H1 (cell line): Measurements from ENCODE around the gene GNAL. TPM values are rescaled to one million over a fixed set of nuclear protein-coding genes. Genes with fewer than 3 reads are reported as not detected.
A peak's percentile ranks its signal among the peaks of the same experiment; 100 is the strongest.

Experiments
- CTCF ChIA-PET: fragments of 300-600 bp; sonication (Branson Sonifier 250); formaldehyde crosslinking; loops from one replicate; lab custom pipeline; 2021; ENCODE audit not compliant: partially characterized antibody; lab: Charles Lee
- POLR2A ChIA-PET: fragments of 300-600 bp; sonication (Branson Sonifier 250); formaldehyde crosslinking; loops from one replicate; lab custom pipeline; 2021; ENCODE audit warnings: inconsistent platforms; ENCODE audit not compliant: partially characterized antibody; lab: Charles Lee
- DNase-seq, 2 experiments: peaks; one replicate each; pipeline versions ENCODE4 v3.0.0 to v3.0.0-alpha.2; 2010 to 2022; ENCODE audit warnings: low spot score in 2 of 2, low read depth in 1 of 2, mixed read lengths in 1 of 2
- FAIRE-seq: peaks from 2 replicates; lab custom pipeline; 2011; peaks lifted over from hg19 to GRCh38; lab: Jason Lieb, UNC
- H2AFZ ChIP-seq: 2 replicates; pipeline ENCODE4 v1.8.1; 2012; ENCODE audit warnings: low read length, inconsistent platforms
- H2AK5ac ChIP-seq: 2 replicates; pipeline ENCODE4 v1.6.1; 2013; ENCODE audit warnings: low read depth, low read length
- H2BK120ac ChIP-seq: replicated peaks from 2 replicates; pipeline ENCODE3; 2013; ENCODE audit warnings: low read depth, low read length, inconsistent platforms
- H2BK12ac ChIP-seq: 2 replicates; pipeline ENCODE4 v1.6.1; 2013; ENCODE audit warnings: low read depth, low read length
- H2BK15ac ChIP-seq: 2 replicates; pipeline ENCODE4 v1.6.1; 2013; ENCODE audit warnings: low read length
- H2BK20ac ChIP-seq: 2 replicates; pipeline ENCODE4 v1.6.1; 2013; ENCODE audit warnings: low read length
- H2BK5ac ChIP-seq: 2 replicates; pipeline ENCODE4 v1.6.1; 2013; ENCODE audit warnings: low read depth, low read length
- H3K14ac ChIP-seq: 2 replicates; pipeline ENCODE4 v1.6.1; 2013; ENCODE audit warnings: inconsistent platforms; ENCODE audit not compliant: insufficient read length
- H3K18ac ChIP-seq: 2 replicates; pipeline ENCODE4 v1.6.1; 2013; ENCODE audit warnings: low read length; ENCODE audit errors: extremely low read depth
- H3K23ac ChIP-seq: 2 replicates; pipeline ENCODE4 v1.6.1; 2013; ENCODE audit warnings: inconsistent platforms; ENCODE audit not compliant: insufficient read length
- H3K23me2 ChIP-seq: 2 replicates; pipeline ENCODE4 v1.6.1; 2013; ENCODE audit warnings: low read depth, low read length
- H3K27ac ChIP-seq: 2 replicates; pipeline ENCODE4 v1.6.1; 2011; ENCODE audit warnings: low read depth, low read length, inconsistent platforms
- H3K27me3 ChIP-seq, 4 experiments: replicated peaks in 1 of 4; 1 replicate in 1 of 4; 2 replicates in 3 of 4; pipeline versions ENCODE4 v1.6.1 to v1.8.1; 2011 to 2013; ENCODE audit warnings: low read length in 3 of 4, mild to moderate bottlenecking in 3 of 4, inconsistent platforms in 2 of 4, mixed read lengths in 2 of 4, moderate library complexity in 1 of 4; ENCODE audit not compliant: control insufficient read depth in 3 of 4, insufficient read depth in 3 of 4; ENCODE audit errors: extremely low read depth in 1 of 4
- H3K36me3 ChIP-seq, 4 experiments: 2 replicates each; pipeline versions ENCODE4 v1.6.1 to v1.8.1; 2011 to 2013; ENCODE audit warnings: mild to moderate bottlenecking in 4 of 4, low read length in 3 of 4, moderate library complexity in 2 of 4, control low read depth in 1 of 4, inconsistent platforms in 1 of 4; ENCODE audit not compliant: insufficient read depth in 4 of 4, control insufficient read depth in 2 of 4
- H3K4ac ChIP-seq: replicated peaks from 2 replicates; pipeline ENCODE3; 2013; ENCODE audit warnings: low read length, low read depth, mixed read lengths, inconsistent platforms; ENCODE audit not compliant: insufficient read length
- H3K4me1 ChIP-seq, 4 experiments: replicated peaks in 1 of 4; 1 replicate in 1 of 4; 2 replicates in 3 of 4; pipeline versions ENCODE4 v1.6.1 to v1.8.1; 2011 to 2013; ENCODE audit warnings: low read length in 3 of 4, inconsistent platforms in 2 of 4, mixed read lengths in 1 of 4; ENCODE audit not compliant: insufficient read depth in 4 of 4, control insufficient read depth in 3 of 4
- H3K4me2 ChIP-seq, 2 experiments: 2 replicates each; pipeline versions ENCODE4 v1.6.1 to v1.8.1; 2011 to 2013; ENCODE audit warnings: low read depth in 2 of 2, low read length in 2 of 2, control low read depth in 1 of 2, inconsistent platforms in 1 of 2, mild to moderate bottlenecking in 1 of 2; ENCODE audit not compliant: insufficient read depth in 1 of 2
- H3K4me3 ChIP-seq, 4 experiments: fragments of 200-600, 300-600 bp in 1 of 4; sonication (generic), shearing (Covaris generic), sonication (Bioruptor Twin) in 1 of 4; 2 replicates each; pipeline versions ENCODE4 v1.5.1 to v1.8.1; 2011 to 2016; ENCODE audit warnings: low read length in 4 of 4, low read depth in 3 of 4, control low read depth in 2 of 4, inconsistent platforms in 2 of 4, mild to moderate bottlenecking in 2 of 4, mixed read lengths in 1 of 4, moderate library complexity in 1 of 4; ENCODE audit not compliant: insufficient read depth in 2 of 4; ENCODE audit errors: extremely low read depth in 1 of 4
- H3K56ac ChIP-seq: replicated peaks from 2 replicates; pipeline ENCODE3; 2013; ENCODE audit warnings: low read depth, mild to moderate bottlenecking, mixed read lengths, low read length, inconsistent platforms; ENCODE audit not compliant: insufficient read length
- H3K79me1 ChIP-seq: 2 replicates; pipeline ENCODE4 v1.6.1; 2013; ENCODE audit warnings: low read depth, low read length, control low read depth
- H3K79me2 ChIP-seq, 2 experiments: 2 replicates each; pipeline versions ENCODE4 v1.6.1 to v1.8.1; 2012 to 2013; ENCODE audit warnings: low read length in 2 of 2, mild to moderate bottlenecking in 2 of 2, inconsistent platforms in 1 of 2; ENCODE audit not compliant: insufficient read depth in 2 of 2, control insufficient read depth in 1 of 2
- H3K9ac ChIP-seq, 4 experiments: replicated peaks in 1 of 4; 1 replicate in 1 of 4; 2 replicates in 3 of 4; pipeline versions ENCODE4 v1.6.1 to v1.8.1; 2011 to 2013; ENCODE audit warnings: low read depth in 3 of 4, low read length in 3 of 4, control low read depth in 2 of 4, mild to moderate bottlenecking in 2 of 4, moderate library complexity in 2 of 4, inconsistent platforms in 1 of 4; ENCODE audit errors: extremely low read depth in 1 of 4
- H3K9me3 ChIP-seq, 2 experiments: 2 replicates each; pipeline versions ENCODE4 v1.6.1 to v1.8.1; 2012 to 2013; ENCODE audit warnings: mild to moderate bottlenecking in 2 of 2, moderate library complexity in 2 of 2, control low read depth in 1 of 2, inconsistent platforms in 1 of 2, low read depth in 1 of 2, low read length in 1 of 2, mixed read lengths in 1 of 2; ENCODE audit not compliant: insufficient read depth in 2 of 2
- H4K20me1 ChIP-seq, 2 experiments: replicated peaks in 1 of 2; 2 replicates each; pipeline versions ENCODE3 to v1.8.1; 2011 to 2013; ENCODE audit warnings: inconsistent platforms in 2 of 2, low read length in 2 of 2, mild to moderate bottlenecking in 1 of 2; ENCODE audit not compliant: insufficient read depth in 2 of 2, control insufficient read depth in 1 of 2
- H4K5ac ChIP-seq: 2 replicates; pipeline ENCODE4 v1.6.1; 2013; ENCODE audit warnings: low read length, low read depth, mixed read lengths, inconsistent platforms; ENCODE audit not compliant: insufficient read length
- H4K8ac ChIP-seq: 2 replicates; pipeline ENCODE4 v1.8.0; 2013; ENCODE audit warnings: mild to moderate bottlenecking, moderate library complexity, low read length, inconsistent platforms; ENCODE audit not compliant: insufficient read depth; ENCODE audit errors: extremely low read depth
- H4K91ac ChIP-seq: replicated peaks from 2 replicates; pipeline ENCODE3; 2013; ENCODE audit warnings: low read length, mixed read lengths, inconsistent platforms; ENCODE audit not compliant: insufficient read length
- HDAC6 ChIP-seq: IDR thresholded peaks from one replicate; pipeline ENCODE4 v1.7.1; 2012; ENCODE audit warnings: low read depth, mild to moderate bottlenecking, inconsistent platforms, low read length, moderate library complexity
- KDM1A ChIP-seq: fragments of 200-600, 300-600 bp; sonication (generic); IDR thresholded peaks from 2 replicates; pipeline ENCODE4 v1.7.1; 2016; ENCODE audit warnings: mild to moderate bottlenecking, low read length, borderline replicate concordance
- PHF8 ChIP-seq: fragments of 200-600 bp; sonication (generic); conservative IDR thresholded peaks from 2 replicates; pipeline ENCODE4 v1.7.1; 2012; ENCODE audit warnings: low read depth, mild to moderate bottlenecking, inconsistent platforms, low read length, moderate library complexity
- SAP30 ChIP-seq: fragments of 300-600 bp; sonication (generic); IDR thresholded peaks from 2 replicates; pipeline ENCODE4 v1.7.1; 2012; ENCODE audit warnings: low read length, moderate library complexity, mild to moderate bottlenecking, inconsistent platforms; ENCODE audit not compliant: insufficient read depth, insufficient replicate concordance
- SIX5 ChIP-seq: IDR thresholded peaks from 2 replicates; pipeline ENCODE4 v1.6.1; 2011; ENCODE audit warnings: mild to moderate bottlenecking, low read depth, low read length
- WGBS, 2 experiments: shearing (Covaris generic) in 1 of 2; methylation state at CpG; one replicate each; pipeline versions ENCODE4 v1.1.6 to v1.1.7; 2013 to 2015; ENCODE audit warnings: low lambda C conversion rate in 2 of 2, mixed read lengths in 2 of 2, inconsistent platforms in 1 of 2, low coverage in 1 of 2, missing lambda C conversion rate in 1 of 2; ENCODE audit not compliant: insufficient replicate concordance in 2 of 2, insufficient coverage in 1 of 2, insufficient read length in 1 of 2; ENCODE audit errors: extremely low coverage in 1 of 2, missing lambda C conversion rate in 1 of 2; 5-methylcytosine and 5-hydroxymethylcytosine counted together
- polyA plus RNA-seq, 7 experiments: library from polyadenylated mRNA; depleted of rRNA in 3 of 7; stranded (reverse) in 5 of 7; unstranded in 2 of 7; fragments of >200 nt in 5 of 7; fragments of 200-250 nt in 2 of 7; gene quantifications; 1 replicate in 5 of 7; 2 replicates in 1 of 7; 4 replicates in 1 of 7; pipeline versions ENCODE4 v1.2.1 to v1.2.3, GENCODE V29; 2011 to 2013; ENCODE audit warnings: missing spikeins in 2 of 7, mixed read lengths in 2 of 7
- total RNA-seq: library from RNA; stranded (reverse); fragmentation: NEBNext Ultra II Directional; extraction: Animal tissue kit (Norgen Biotek cat#: 25700); gene quantifications from 2 replicates; pipeline ENCODE4 v1.2.1, GENCODE V29; 2021
- TF ChIP-seq, protein P1 (sequence below): IDR thresholded peaks from 2 replicates; pipeline ENCODE4 v1.6.1; 2012; ENCODE audit warnings: low read length, inconsistent platforms

The GNAL gene
- total and polyA plus RNA-seq, 2 of the 8 experiments (the other 6 are each of a cell fraction or from before 2014, with no cell fraction given), result 13.2 to 18.3 TPM

DNA sequence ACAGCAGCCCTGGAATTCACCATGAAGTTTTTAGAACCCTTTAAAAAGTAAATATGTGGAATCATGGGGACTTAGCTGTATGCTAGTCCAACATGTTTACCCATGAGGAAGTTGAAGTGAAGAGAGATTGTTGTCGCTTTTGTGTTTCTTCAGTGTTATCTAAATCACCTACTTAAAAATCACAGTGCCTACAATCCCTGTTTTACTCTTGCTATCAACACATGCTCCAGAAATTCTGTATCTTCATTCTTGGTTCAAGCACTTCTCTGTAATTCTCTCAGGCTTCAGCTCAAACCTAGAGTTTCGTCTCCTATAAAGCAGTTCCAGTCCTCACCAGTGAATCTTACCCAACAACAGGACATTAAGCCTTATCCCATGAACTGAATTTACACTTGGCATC is 131.6 kb downstream of the GNAL start:
- TF ChIP-seq PHF8 (no peak), SIX5 (no peak), HDAC6 (no peak), KDM1A (no peak), SAP30 (no peak)
- TF ChIP-seq, protein P1, sequence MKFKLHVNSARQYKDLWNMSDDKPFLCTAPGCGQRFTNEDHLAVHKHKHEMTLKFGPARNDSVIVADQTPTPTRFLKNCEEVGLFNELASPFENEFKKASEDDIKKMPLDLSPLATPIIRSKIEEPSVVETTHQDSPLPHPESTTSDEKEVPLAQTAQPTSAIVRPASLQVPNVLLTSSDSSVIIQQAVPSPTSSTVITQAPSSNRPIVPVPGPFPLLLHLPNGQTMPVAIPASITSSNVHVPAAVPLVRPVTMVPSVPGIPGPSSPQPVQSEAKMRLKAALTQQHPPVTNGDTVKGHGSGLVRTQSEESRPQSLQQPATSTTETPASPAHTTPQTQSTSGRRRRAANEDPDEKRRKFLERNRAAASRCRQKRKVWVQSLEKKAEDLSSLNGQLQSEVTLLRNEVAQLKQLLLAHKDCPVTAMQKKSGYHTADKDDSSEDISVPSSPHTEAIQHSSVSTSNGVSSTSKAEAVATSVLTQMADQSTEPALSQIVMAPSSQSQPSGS, result no peak
- H4K20me1 ChIP-seq, result no peaks in the 10 kb centered on the region
- no peak overlapping the region for H3K14ac ChIP-seq
- FAIRE-seq (peak; percentile 69), DNase-seq (no peak)
- no peaks in the 10 kb centered on the region for H3K27me3 ChIP-seq
- H3K79me1 ChIP-seq, result no peaks in the 10 kb centered on the region
- H3K4me3 ChIP-seq, result no peak overlapping the region
- H3K9me3 ChIP-seq, result no peaks in the 10 kb centered on the region
- no peak overlapping the region for H3K9ac ChIP-seq
- no peak overlapping the region for H3K4me2 ChIP-seq
- H2BK120ac ChIP-seq, result no peak overlapping the region
- H3K4me1 ChIP-seq, result peaks cover 0 to 3% (median 1%) of the 10 kb centered on the region in 4 experiments; a peak in 3 of 7 replicates
- no peak overlapping the region for H2AFZ ChIP-seq
- no peaks in the 10 kb centered on the region for H3K79me2 ChIP-seq
- no peak overlapping the region for H4K5ac ChIP-seq
- no peak overlapping the region for H3K56ac ChIP-seq
- H3K23me2 ChIP-seq, result no peaks in the 10 kb centered on the region
- no peak overlapping the region for H3K18ac ChIP-seq
- no peak overlapping the region for H2BK5ac ChIP-seq
- CTCF ChIA-PET, result interaction anchor here (1.2 to 1.4 kb wide), 4 partner anchors 59 to 219 kb away, joined by 3 to 6 read pairs (median 4); no protein-coding TSS in a partner anchor
- H3K4ac ChIP-seq, result no peak overlapping the region
- 73% methylated on average over 2 of the region's 2 CpGs; no CpG with 5 or more reads in 1 of the 2 experiments for WGBS, 2 experiments
- H3K27ac ChIP-seq, result no peak overlapping the region
- no peak overlapping the region for H3K23ac ChIP-seq
- no peak overlapping the region for H4K8ac ChIP-seq
- H2BK15ac ChIP-seq, result no peak overlapping the region
- H2BK20ac ChIP-seq, result no peak overlapping the region
- no peak overlapping the region for H2AK5ac ChIP-seq
- no peak overlapping the region for H4K91ac ChIP-seq
- no peak overlapping the region for H2BK12ac ChIP-seq
- POLR2A ChIA-PET, result no interaction called here
- no peaks in the 10 kb centered on the region for H3K36me3 ChIP-seq
